HEK293 (cell line): ENCODE data around the gene SKI.

Experiments
- CTCF ChIA-PET: fragments of 350-600 bp; formaldehyde crosslinking; extraction: SDS; loops from one replicate; lab custom pipeline; 2021; ENCODE audit warnings: antibody characterized with exemption; lab: Yijun Ruan, JAX
- POLR2A ChIA-PET: fragments of 300-600 bp; formaldehyde crosslinking; extraction: SDS; loops from one replicate; lab custom pipeline; 2020; ENCODE audit warnings: antibody characterized with exemption, inconsistent platforms; lab: Yijun Ruan, JAX
- H3K27ac ChIP-seq: fragments of 200-500 bp; sonication (Bioruptor generic); 2 replicates; pipeline ENCODE4 v1.5.1; 2014; ENCODE audit warnings: low read depth, low read length, control low read depth, inconsistent platforms; ENCODE audit errors: extremely low read depth
- H3K36me3 ChIP-seq, 2 experiments: fragments of 200-500 bp in 1 of 2; sonication (Bioruptor generic) in 1 of 2; 1 replicate in 1 of 2; 2 replicates in 1 of 2; pipeline ENCODE4 v1.5.1; 2014 to 2017; ENCODE audit warnings: inconsistent platforms in 2 of 2, low read length in 2 of 2; ENCODE audit not compliant: control insufficient read depth in 2 of 2, insufficient read depth in 1 of 2
- H3K4me1 ChIP-seq: fragments of 200-500 bp; sonication (Bioruptor generic); 2 replicates; pipeline ENCODE4 v1.5.1; 2014; ENCODE audit warnings: mild to moderate bottlenecking, low read length, inconsistent platforms; ENCODE audit not compliant: control insufficient read depth, insufficient read depth
- H3K4me3 ChIP-seq: 2 replicates; pipeline ENCODE4 v1.5.1; 2011; ENCODE audit warnings: low read depth, mild to moderate bottlenecking, control low read depth, low read length, moderate library complexity
- H3K9me3 ChIP-seq: fragments of 200-500 bp; sonication (Bioruptor generic); 2 replicates; pipeline ENCODE4 v1.5.1; 2014; ENCODE audit warnings: low read depth, low read length, inconsistent platforms; ENCODE audit not compliant: control insufficient read depth, insufficient read depth
- GLIS1 ChIP-seq: fragments of 450-650 bp; formaldehyde crosslinking; IDR thresholded peaks from 2 replicates; pipeline ENCODE4 v1.5.1; 2016; ENCODE audit warnings: missing biosample characterization, missing genetic modification characterization
- KLF10 ChIP-seq: fragments of 450-650 bp; IDR thresholded peaks from 2 replicates; pipeline ENCODE4 v1.5.1; 2018; ENCODE audit warnings: missing biosample characterization, mild to moderate bottlenecking, missing genetic modification characterization
- OSR2 ChIP-seq: fragments of 450-650 bp; formaldehyde crosslinking; IDR thresholded peaks from 2 replicates; pipeline ENCODE4 v1.5.1; 2016; ENCODE audit warnings: missing biosample characterization, missing genetic modification characterization
- SETDB1 ChIP-seq: IDR thresholded peaks from one replicate; pipeline ENCODE4 v1.6.1; 2017; ENCODE audit warnings: mild to moderate bottlenecking, low read length, moderate library complexity, mixed read lengths; ENCODE audit not compliant: insufficient read length
- ZBTB49 ChIP-seq: fragments of 450-650 bp; formaldehyde crosslinking; IDR thresholded peaks from 2 replicates; pipeline ENCODE4 v1.5.1; 2016; ENCODE audit warnings: missing biosample characterization, missing genetic modification characterization, low read depth
- ZBTB8A ChIP-seq: fragments of 450-650 bp; formaldehyde crosslinking; IDR thresholded peaks from 2 replicates; pipeline ENCODE4 v1.5.1; 2016; ENCODE audit warnings: missing biosample characterization, missing genetic modification characterization
- ZFP3 ChIP-seq: fragments of 450-650 bp; formaldehyde crosslinking; IDR thresholded peaks from 2 replicates; pipeline ENCODE4 v1.5.1; 2016; ENCODE audit warnings: low read depth, missing biosample characterization, missing genetic modification characterization
- ZNF132 ChIP-seq: fragments of 450-650 bp; formaldehyde crosslinking; IDR thresholded peaks from 2 replicates; pipeline ENCODE4 v1.5.1; 2017; ENCODE audit warnings: missing biosample characterization, missing genetic modification characterization, borderline replicate concordance
- ZNF19 ChIP-seq: fragments of 450-650 bp; formaldehyde crosslinking; IDR thresholded peaks from 2 replicates; pipeline ENCODE4; 2016; ENCODE audit warnings: missing biosample characterization, missing genetic modification characterization, low read depth
- ZNF24 ChIP-seq: fragments of 450-650 bp; formaldehyde crosslinking; IDR thresholded peaks from 2 replicates; pipeline ENCODE4 v1.5.1; 2016; ENCODE audit warnings: missing biosample characterization, missing genetic modification characterization
- ZNF302 ChIP-seq: fragments of 450-650 bp; formaldehyde crosslinking; IDR thresholded peaks from 2 replicates; pipeline ENCODE4 v1.5.1; 2016; ENCODE audit warnings: missing biosample characterization, missing genetic modification characterization, low read depth
- ZNF350 ChIP-seq: fragments of 450-650 bp; formaldehyde crosslinking; IDR thresholded peaks from 2 replicates; pipeline ENCODE4 v1.5.0; 2017; ENCODE audit warnings: missing biosample characterization, mild to moderate bottlenecking, missing genetic modification characterization
- ZNF366 ChIP-seq: fragments of 450-650 bp; formaldehyde crosslinking; conservative IDR thresholded peaks from 2 replicates; pipeline ENCODE4 v1.5.1; 2016; ENCODE audit warnings: missing biosample characterization, missing genetic modification characterization
- ZNF391 ChIP-seq: fragments of 450-650 bp; formaldehyde crosslinking; IDR thresholded peaks from 2 replicates; pipeline ENCODE4 v1.5.1; 2016; ENCODE audit warnings: low read depth, missing biosample characterization, missing genetic modification characterization, borderline replicate concordance
- ZNF423 ChIP-seq: fragments of 450-650 bp; formaldehyde crosslinking; IDR thresholded peaks from 2 replicates; pipeline ENCODE4 v1.5.1; 2016; ENCODE audit warnings: missing biosample characterization, missing genetic modification characterization
- ZNF488 ChIP-seq: fragments of 450-650 bp; formaldehyde crosslinking; IDR thresholded peaks from 2 replicates; pipeline ENCODE4 v1.5.1; 2016; ENCODE audit warnings: missing biosample characterization, missing genetic modification characterization
- ZNF561 ChIP-seq: fragments of 450-650 bp; IDR thresholded peaks from 2 replicates; pipeline ENCODE4 v1.5.1; 2018; ENCODE audit warnings: missing biosample characterization, missing genetic modification characterization, borderline replicate concordance
- ZNF585B ChIP-seq: fragments of 450-650 bp; formaldehyde crosslinking; IDR thresholded peaks from 2 replicates; pipeline ENCODE4 v1.5.1; 2016; ENCODE audit warnings: missing biosample characterization, missing genetic modification characterization
- ZNF654 ChIP-seq: fragments of 450-650 bp; formaldehyde crosslinking; IDR thresholded peaks from 2 replicates; pipeline ENCODE4 v1.5.1; 2016; ENCODE audit warnings: low read depth, missing biosample characterization, missing genetic modification characterization
- ZNF664 ChIP-seq: fragments of 450-650 bp; formaldehyde crosslinking; IDR thresholded peaks from 2 replicates; pipeline ENCODE4 v1.5.1; 2016; ENCODE audit warnings: missing biosample characterization, missing genetic modification characterization
- ZNF768 ChIP-seq: fragments of 450-650 bp; formaldehyde crosslinking; IDR thresholded peaks from 2 replicates; pipeline ENCODE4 v1.5.1; 2018; ENCODE audit warnings: missing biosample characterization, mild to moderate bottlenecking, missing genetic modification characterization
- ZSCAN30 ChIP-seq: fragments of 450-650 bp; IDR thresholded peaks from 2 replicates; pipeline ENCODE4 v1.5.1; 2018; ENCODE audit warnings: missing biosample characterization, mild to moderate bottlenecking, missing genetic modification characterization, moderate library complexity
- ZXDB ChIP-seq: fragments of 450-650 bp; formaldehyde crosslinking; IDR thresholded peaks from 2 replicates; pipeline ENCODE4 v1.5.1; 2016; ENCODE audit warnings: missing biosample characterization, missing genetic modification characterization
- TF ChIP-seq, protein P1 (sequence below): fragments of 450-650 bp; formaldehyde crosslinking; IDR thresholded peaks from 2 replicates; pipeline ENCODE4 v1.5.1; 2017; ENCODE audit warnings: missing biosample characterization, missing genetic modification characterization

SKI gene

DNA sequence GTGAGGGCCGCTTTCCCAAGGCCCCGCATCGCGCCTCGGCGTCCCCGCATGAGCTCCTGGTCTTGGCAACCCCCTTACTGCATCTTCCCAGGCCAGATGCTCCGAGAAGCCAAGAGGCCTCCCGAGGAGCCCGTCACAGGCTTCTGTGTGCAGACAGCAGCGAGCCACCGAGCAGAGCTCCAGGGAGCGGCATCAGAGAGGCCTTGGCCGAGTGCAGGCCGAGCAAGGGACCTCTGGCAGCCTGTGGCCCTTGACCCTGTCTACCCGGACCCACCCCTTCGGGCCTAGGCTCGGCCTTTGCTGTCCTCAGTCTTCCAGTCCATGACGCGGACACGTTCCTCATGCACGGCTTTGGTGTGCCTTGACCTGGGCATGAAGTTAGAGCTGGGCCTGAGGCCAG is 99.7 kb downstream of the SKI start (continued):
- TF ChIP-seq ZNF654 (tag by site-specific recombination): no peak
- TF ChIP-seq ZNF302 (tag by site-specific recombination): no peak
- TF ChIP-seq OSR2 (tag by site-specific recombination): no peak
- no peak for TF ChIP-seq ZNF768
- no peak for TF ChIP-seq ZNF366 (tag by site-specific recombination)
- TF ChIP-seq, all 188 proteins: peak for 0

DNA sequence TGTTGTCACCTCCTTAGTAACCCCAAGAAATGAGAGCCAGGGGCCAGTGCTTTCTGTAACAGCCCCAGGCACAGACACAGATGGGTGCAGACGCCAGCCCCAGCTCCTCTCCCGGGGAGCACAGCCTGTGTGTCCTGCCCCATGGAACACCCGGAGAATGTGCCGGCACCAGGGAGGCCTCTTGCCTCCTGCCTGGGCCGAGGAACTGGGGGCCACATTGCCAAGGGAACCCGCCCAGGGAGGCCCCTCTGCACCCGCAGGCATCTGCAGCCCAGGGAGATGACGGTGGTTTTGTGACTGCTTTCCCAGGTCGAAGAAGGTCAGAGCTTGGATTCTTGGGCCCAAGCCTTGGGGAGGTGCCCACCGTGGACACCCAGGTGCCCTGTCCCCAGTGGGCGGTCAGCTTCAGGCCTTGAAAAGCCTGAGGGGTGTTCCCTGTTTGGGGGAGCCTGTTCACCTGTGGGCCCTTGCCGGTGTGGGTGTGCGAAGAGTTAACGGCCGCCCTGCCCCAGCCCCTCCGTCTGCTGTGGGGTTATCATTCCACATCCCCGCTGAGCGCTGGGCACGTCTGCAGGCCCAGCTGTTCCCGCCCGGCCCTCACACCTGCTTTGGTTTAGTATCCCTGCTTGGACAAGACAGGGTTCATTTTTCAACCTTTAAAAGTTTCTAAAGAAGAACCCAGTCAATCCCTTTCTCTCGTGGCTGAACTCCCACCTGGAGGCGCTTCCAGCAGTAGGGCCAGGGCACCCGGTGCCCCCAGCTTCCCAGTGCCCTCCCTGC is 100.7 kb downstream of the SKI start:
- POLR2A ChIA-PET: no interaction called here
- H3K4me3 ChIP-seq: no peak overlapping the region
- CTCF ChIA-PET: no interaction called here
- no peaks in the 10 kb centered on the region for H3K9me3 ChIP-seq
- H3K27ac ChIP-seq: no peak overlapping the region
- no peak for TF ChIP-seq ZNF391 (tag by site-specific recombination)
- no peak for TF ChIP-seq ZBTB8A (tag by site-specific recombination)
- no peak for TF ChIP-seq ZNF19 (tag by site-specific recombination)
- TF ChIP-seq ZNF350 (tag by site-specific recombination): no peak
- no peak for TF ChIP-seq ZNF561 (tag by site-specific recombination)
- no peak for TF ChIP-seq ZNF24 (tag by site-specific recombination)
- no peak for TF ChIP-seq SETDB1
- no peak for TF ChIP-seq ZNF664
- TF ChIP-seq ZNF768: no peak
- TF ChIP-seq KLF10 (tag by site-specific recombination): no peak
- no peak for TF ChIP-seq GLIS1
- TF ChIP-seq ZBTB49 (tag by site-specific recombination): no peak
- TF ChIP-seq, protein P1, sequence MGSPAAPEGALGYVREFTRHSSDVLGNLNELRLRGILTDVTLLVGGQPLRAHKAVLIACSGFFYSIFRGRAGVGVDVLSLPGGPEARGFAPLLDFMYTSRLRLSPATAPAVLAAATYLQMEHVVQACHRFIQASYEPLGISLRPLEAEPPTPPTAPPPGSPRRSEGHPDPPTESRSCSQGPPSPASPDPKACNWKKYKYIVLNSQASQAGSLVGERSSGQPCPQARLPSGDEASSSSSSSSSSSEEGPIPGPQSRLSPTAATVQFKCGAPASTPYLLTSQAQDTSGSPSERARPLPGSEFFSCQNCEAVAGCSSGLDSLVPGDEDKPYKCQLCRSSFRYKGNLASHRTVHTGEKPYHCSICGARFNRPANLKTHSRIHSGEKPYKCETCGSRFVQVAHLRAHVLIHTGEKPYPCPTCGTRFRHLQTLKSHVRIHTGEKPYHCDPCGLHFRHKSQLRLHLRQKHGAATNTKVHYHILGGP (tag by site-specific recombination): no peak
- TF ChIP-seq ZFP3 (tag by site-specific recombination): no peak
- no peak for TF ChIP-seq ZNF423 (tag by site-specific recombination)
- TF ChIP-seq ZNF488: no peak
- no peak for TF ChIP-seq ZNF132 (tag by site-specific recombination)
- TF ChIP-seq ZSCAN30 (tag by site-specific recombination): no peak
- no peak for TF ChIP-seq ZXDB (tag by site-specific recombination)
- no peak for TF ChIP-seq ZNF585B
- no peaks in the 10 kb centered on the region for H3K4me1 ChIP-seq
- no peaks in the 10 kb centered on the region for H3K36me3 ChIP-seq
